ENCODE results near the gene ZDHHC14. TPM values are rescaled to one million over a fixed set of nuclear protein-coding genes. Genes with fewer than 3 reads are reported as not detected.

Gene ZDHHC14
- total RNA-seq, 2 donors from 2014 or later: 53.3 to 66.2 TPM

DNA sequence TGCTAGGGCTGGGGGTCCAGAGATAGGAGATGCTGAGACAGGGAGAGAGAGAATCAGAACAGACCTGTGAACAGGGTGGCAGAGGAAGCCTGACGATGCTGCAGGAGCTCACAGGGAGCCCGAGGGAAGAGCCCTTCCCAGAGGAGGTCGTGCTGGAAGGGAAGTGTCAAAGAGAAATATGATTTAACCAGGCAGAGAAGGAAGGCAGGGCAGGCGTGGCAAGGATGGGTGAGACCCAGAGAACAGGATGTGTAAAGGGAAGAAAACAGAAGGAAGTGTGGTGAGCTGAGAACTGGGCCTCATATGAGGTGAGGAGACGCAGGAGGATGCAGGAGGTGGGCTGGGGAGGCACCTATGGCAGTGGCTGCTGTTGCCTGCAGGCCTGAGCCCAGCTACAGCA, 105.6 kb downstream of the ZDHHC14 start:
- no peaks in the 10 kb centered on the region for H3K4me1 ChIP-seq (replicated peaks)
- H3K36me3 ChIP-seq: no peaks in the 10 kb centered on the region
- no peak for DNase-seq (ENCODE audit: low spot score)
- H3K4me3 ChIP-seq: no peak overlapping the region
- intact Hi-C loops (cut with DNase I): no loop called here
- H3K27ac ChIP-seq: no peak overlapping the region
- WGBS: 72% methylated on average over 5 of the region's 5 CpGs
- H3K27me3 ChIP-seq (replicated peaks; ENCODE audit: insufficient read depth): no peaks in the 10 kb centered on the region
- TF ChIP-seq POLR2AphosphoS5 (IDR thresholded peaks at IDR 0.05): no peak
- no peak for TF ChIP-seq POLR2A (IDR thresholded peaks at IDR 0.05)
- TF ChIP-seq, protein P1, sequence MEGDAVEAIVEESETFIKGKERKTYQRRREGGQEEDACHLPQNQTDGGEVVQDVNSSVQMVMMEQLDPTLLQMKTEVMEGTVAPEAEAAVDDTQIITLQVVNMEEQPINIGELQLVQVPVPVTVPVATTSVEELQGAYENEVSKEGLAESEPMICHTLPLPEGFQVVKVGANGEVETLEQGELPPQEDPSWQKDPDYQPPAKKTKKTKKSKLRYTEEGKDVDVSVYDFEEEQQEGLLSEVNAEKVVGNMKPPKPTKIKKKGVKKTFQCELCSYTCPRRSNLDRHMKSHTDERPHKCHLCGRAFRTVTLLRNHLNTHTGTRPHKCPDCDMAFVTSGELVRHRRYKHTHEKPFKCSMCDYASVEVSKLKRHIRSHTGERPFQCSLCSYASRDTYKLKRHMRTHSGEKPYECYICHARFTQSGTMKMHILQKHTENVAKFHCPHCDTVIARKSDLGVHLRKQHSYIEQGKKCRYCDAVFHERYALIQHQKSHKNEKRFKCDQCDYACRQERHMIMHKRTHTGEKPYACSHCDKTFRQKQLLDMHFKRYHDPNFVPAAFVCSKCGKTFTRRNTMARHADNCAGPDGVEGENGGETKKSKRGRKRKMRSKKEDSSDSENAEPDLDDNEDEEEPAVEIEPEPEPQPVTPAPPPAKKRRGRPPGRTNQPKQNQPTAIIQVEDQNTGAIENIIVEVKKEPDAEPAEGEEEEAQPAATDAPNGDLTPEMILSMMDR (IDR thresholded peaks at IDR 0.05): no peak
- no peaks in the 10 kb centered on the region for H3K9me3 ChIP-seq

GRCh38 chr6:157487110-157487773, 106.3 kb downstream of the ZDHHC14 start:
- Histone ChIP-seq H3K4me1 (replicated peaks) (no peaks in the 10 kb centered on the region), H3K4me3 (no peak overlapping the region), H3K27me3 (replicated peaks; ENCODE audit: insufficient read depth) (no peaks in the 10 kb centered on the region), H3K36me3 (no peaks in the 10 kb centered on the region), H3K9me3 (no peaks in the 10 kb centered on the region), H3K27ac (no peak overlapping the region)
- TF ChIP-seq, protein P1 (IDR thresholded peaks at IDR 0.05): no peak
- TF ChIP-seq POLR2AphosphoS5 (IDR thresholded peaks at IDR 0.05) (no peak), POLR2A (IDR thresholded peaks at IDR 0.05) (no peak)
- intact Hi-C loops (cut with DNase I): no loop called here
- 97% methylated on average over 8 of the region's 8 CpGs for WGBS
- DNase-seq (ENCODE audit: low spot score): no peak

DNA sequence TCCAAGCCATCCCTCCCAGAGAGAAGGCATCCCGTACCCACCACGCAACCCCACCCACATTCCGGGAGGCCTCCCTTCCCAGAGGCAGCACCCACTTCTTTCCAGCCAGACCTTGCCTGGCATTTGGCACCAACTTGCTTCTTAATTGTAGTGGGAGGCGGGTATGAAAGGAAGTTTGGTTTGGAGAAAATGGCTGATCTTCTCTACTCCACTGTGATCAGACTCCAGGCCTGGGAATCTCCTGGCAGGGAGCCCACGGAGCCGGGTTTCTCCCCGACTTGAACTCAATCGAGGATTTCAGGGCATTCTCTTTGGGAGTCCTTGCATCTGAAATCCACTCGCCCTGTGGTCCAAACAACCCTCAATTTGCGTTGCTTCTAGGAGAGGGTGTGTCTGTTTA, 107.1 kb downstream of the ZDHHC14 start:
- TF ChIP-seq, protein P1 (IDR thresholded peaks at IDR 0.05): no peak

GRCh38 chr6:157488716-157489118, 107.7 kb downstream of the ZDHHC14 start:
- Histone ChIP-seq H3K4me1 (replicated peaks) (no peaks in the 10 kb centered on the region), H3K36me3 (no peaks in the 10 kb centered on the region), H3K27ac (no peak overlapping the region), H3K27me3 (replicated peaks; ENCODE audit: insufficient read depth) (no peaks in the 10 kb centered on the region), H3K9me3 (no peaks in the 10 kb centered on the region), H3K4me3 (peak overlapping the region in 1 of 2 donors; percentile 9)
- 27% methylated on average over 12 of the region's 12 CpGs for WGBS
- TF ChIP-seq, protein P1 (IDR thresholded peaks at IDR 0.05): no peak
- peak; percentile 42 for TF ChIP-seq POLR2AphosphoS5 (IDR thresholded peaks at IDR 0.05)
- peak; percentile 21 for DNase-seq (ENCODE audit: low spot score)
- intact Hi-C loops (cut with DNase I): no loop called here

More for the DNA sequence above, 107.1 kb downstream of the ZDHHC14 start:
- no peaks in the 10 kb centered on the region for H3K27me3 ChIP-seq (replicated peaks; ENCODE audit: insufficient read depth)
- 69% methylated on average over 10 of the region's 10 CpGs for WGBS
- H3K4me1 ChIP-seq (replicated peaks): no peaks in the 10 kb centered on the region
- no peaks in the 10 kb centered on the region for H3K36me3 ChIP-seq
- intact Hi-C loops (cut with DNase I): no loop called here
- no peak overlapping the region for H3K4me3 ChIP-seq
- DNase-seq (ENCODE audit: low spot score): no peak
- no peak overlapping the region for H3K27ac ChIP-seq
- no peaks in the 10 kb centered on the region for H3K9me3 ChIP-seq

- no peaks in the 10 kb centered on the region for H3K4me1 ChIP-seq (replicated peaks)
- H3K27ac ChIP-seq: no peak overlapping the region
- no peak overlapping the region for H3K4me3 ChIP-seq
- no peaks in the 10 kb centered on the region for H3K27me3 ChIP-seq (replicated peaks; ENCODE audit: insufficient read depth)
- WGBS: 93% methylated on average over 16 of the region's 16 CpGs
- DNase-seq (ENCODE audit: low spot score): no peak
- no peaks in the 10 kb centered on the region for H3K9me3 ChIP-seq
- TF ChIP-seq POLR2A (IDR thresholded peaks at IDR 0.05) (no peak), POLR2AphosphoS5 (IDR thresholded peaks at IDR 0.05) (no peak)
- TF ChIP-seq, protein P1 (IDR thresholded peaks at IDR 0.05): no peak
- intact Hi-C loops (cut with DNase I): no loop called here
- H3K36me3 ChIP-seq: no peaks in the 10 kb centered on the region
These were observed 109.8 kb downstream of the ZDHHC14 start for GRCh38 chr6:157490611-157491269.

Data from prostate gland (tissue), 2 donors.